Activated CD8-positive, alpha-beta T cell treated with anti-CD3 and anti-CD28 coated beads, Interleukin-2, amount 10 ng/mL, durations not matched to agents 7 days and 5 days (primary cell): ENCODE results near the gene USP17L30. TPM values are rescaled to one million over a fixed set of nuclear protein-coding genes. Genes with fewer than 3 reads are reported as not detected.
"Not testable (repeated sequence)": the region's sequence is repeated elsewhere in the genome, so short reads cannot be mapped to it uniquely, and the experiment has no call there.

Experiments used
- ATAC-seq: fragments of 150-1000 bp; cut with Tn5 transposase; one replicate; pipeline ENCODE4 v1.10.0; 2021; ENCODE audit warnings: moderate library complexity
- CTCF ChIA-PET: fragments of 350-600 bp; sonication (Branson Sonifier 250); formaldehyde crosslinking; loops from one replicate; lab custom pipeline; 2021; ENCODE audit warnings: antibody characterized with exemption; lab: Charles Lee
- POLR2A ChIA-PET: fragments of 350-600 bp; sonication (Branson Sonifier 250); formaldehyde crosslinking; loops from one replicate; lab custom pipeline; 2021; ENCODE audit warnings: antibody characterized with exemption; lab: Charles Lee
- DNase-seq: peaks from one replicate; pipeline ENCODE4 v3.0.0-alpha.2; 2020
- H3K27ac Mint-ChIP-seq: one replicate; pipeline ENCODE4 v1.8.0; 2021; ENCODE audit warnings: mild to moderate bottlenecking, mixed read lengths
- H3K27me3 Mint-ChIP-seq: one replicate; pipeline ENCODE4 v1.8.0; 2021; ENCODE audit warnings: low read depth, mixed read lengths
- H3K36me3 Mint-ChIP-seq: one replicate; pipeline ENCODE4 v1.8.0; 2021; ENCODE audit warnings: low read depth, mixed read lengths
- H3K4me1 Mint-ChIP-seq: one replicate; pipeline ENCODE4 v1.8.0; 2021; ENCODE audit warnings: low read depth, mixed read lengths
- H3K4me3 Mint-ChIP-seq: one replicate; pipeline ENCODE4 v1.8.0; 2021; ENCODE audit warnings: mild to moderate bottlenecking, mixed read lengths
- H3K9me3 Mint-ChIP-seq: one replicate; pipeline ENCODE4 v1.8.0; 2022; ENCODE audit warnings: mixed read lengths; ENCODE audit not compliant: insufficient read depth
- total RNA-seq, 2 experiments: library from RNA; stranded (reverse); gene quantifications; one replicate each; pipeline ENCODE4 v1.2.3, GENCODE V29; 2021

The USP17L30 gene, protein sequence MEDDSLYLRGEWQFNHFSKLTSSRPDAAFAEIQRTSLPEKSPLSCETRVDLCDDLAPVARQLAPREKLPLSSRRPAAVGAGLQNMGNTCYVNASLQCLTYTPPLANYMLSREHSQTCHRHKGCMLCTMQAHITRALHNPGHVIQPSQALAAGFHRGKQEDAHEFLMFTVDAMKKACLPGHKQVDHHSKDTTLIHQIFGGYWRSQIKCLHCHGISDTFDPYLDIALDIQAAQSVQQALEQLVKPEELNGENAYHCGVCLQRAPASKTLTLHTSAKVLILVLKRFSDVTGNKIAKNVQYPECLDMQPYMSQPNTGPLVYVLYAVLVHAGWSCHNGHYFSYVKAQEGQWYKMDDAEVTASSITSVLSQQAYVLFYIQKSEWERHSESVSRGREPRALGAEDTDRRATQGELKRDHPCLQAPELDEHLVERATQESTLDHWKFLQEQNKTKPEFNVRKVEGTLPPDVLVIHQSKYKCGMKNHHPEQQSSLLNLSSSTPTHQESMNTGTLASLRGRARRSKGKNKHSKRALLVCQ
- total RNA-seq, result not detected

DNA sequence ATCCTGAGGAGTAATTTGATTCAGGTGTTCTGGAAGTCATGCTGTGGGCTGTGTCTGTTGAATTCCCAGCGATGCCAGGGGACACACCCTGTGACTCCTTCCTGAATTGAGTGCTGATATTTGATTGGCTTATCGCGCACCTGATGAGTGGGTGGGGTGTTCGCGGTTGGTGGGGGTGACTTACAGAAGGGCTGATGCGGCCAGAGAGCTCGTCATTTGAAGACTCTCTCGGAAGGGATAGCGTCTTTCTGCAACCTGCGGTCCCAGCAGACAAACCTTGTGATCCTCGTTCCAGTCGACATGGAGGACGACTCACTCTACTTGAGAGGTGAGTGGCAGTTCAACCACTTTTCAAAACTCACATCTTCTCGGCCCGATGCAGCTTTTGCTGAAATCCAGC is at the start of gene USP17L30:
TSS of gene USP17L30 (plus strand) at position 301 of the 400 bp plus-strand sequence. CDS start at position 301, 0 bp downstream.
- DNase-seq, H3K4me1 Mint-ChIP-seq, POLR2A ChIA-PET, H3K27me3 Mint-ChIP-seq, H3K36me3 Mint-ChIP-seq, H3K9me3 Mint-ChIP-seq, ATAC-seq, CTCF ChIA-PET, H3K4me3 Mint-ChIP-seq, H3K27ac Mint-ChIP-seq: not testable (repeated sequence)

DNA sequence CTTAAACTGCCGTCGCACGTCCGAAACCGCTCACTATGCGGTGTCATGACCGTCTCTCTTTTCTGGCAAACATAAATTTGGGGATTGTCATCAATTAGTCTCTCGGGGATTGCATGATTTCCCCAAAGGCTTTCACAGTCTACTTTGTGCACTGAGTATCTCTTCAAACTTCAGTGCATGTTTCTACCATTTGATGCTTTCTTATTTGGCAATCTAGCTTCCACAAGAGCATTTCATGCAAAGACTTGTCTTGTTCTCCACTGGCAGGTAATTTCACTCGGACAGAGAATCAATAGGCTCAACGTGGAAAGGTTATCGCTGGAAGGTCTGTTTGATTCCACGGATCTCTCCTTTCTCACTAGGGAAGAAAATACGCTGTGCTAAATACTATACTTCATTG is 38.7 kb upstream of the USP17L30 start:
- ATAC-seq, H3K4me1 Mint-ChIP-seq, CTCF ChIA-PET, DNase-seq, H3K27me3 Mint-ChIP-seq, H3K9me3 Mint-ChIP-seq, H3K4me3 Mint-ChIP-seq, POLR2A ChIA-PET, H3K36me3 Mint-ChIP-seq, H3K27ac Mint-ChIP-seq: not testable (repeated sequence)

DNA sequence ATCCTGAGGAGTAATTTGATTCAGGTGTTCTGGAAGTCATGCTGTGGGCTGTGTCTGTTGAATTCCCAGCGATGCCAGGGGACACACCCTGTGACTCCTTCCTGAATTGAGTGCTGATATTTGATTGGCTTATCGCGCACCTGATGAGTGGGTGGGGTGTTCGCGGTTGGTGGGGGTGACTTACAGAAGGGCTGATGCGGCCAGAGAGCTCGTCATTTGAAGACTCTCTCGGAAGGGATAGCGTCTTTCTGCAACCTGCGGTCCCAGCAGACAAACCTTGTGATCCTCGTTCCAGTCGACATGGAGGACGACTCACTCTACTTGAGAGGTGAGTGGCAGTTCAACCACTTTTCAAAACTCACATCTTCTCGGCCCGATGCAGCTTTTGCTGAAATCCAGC is 38.1 kb upstream of the USP17L30 start, which contains the start of gene USP17L24:
TSS of gene USP17L24 (plus strand) at position 301 of the 400 bp plus-strand sequence. CDS start at position 301, 0 bp downstream.
- ATAC-seq, POLR2A ChIA-PET, H3K36me3 Mint-ChIP-seq: not testable (repeated sequence)

DNA sequence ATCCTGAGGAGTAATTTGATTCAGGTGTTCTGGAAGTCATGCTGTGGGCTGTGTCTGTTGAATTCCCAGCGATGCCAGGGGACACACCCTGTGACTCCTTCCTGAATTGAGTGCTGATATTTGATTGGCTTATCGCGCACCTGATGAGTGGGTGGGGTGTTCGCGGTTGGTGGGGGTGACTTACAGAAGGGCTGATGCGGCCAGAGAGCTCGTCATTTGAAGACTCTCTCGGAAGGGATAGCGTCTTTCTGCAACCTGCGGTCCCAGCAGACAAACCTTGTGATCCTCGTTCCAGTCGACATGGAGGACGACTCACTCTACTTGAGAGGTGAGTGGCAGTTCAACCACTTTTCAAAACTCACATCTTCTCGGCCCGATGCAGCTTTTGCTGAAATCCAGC is 33.3 kb upstream of the USP17L30 start, which contains the start of gene USP17L25:
TSS of gene USP17L25 (plus strand) at position 301 of the 400 bp plus-strand sequence. CDS start at position 301, 0 bp downstream.
- H3K4me3 Mint-ChIP-seq, H3K9me3 Mint-ChIP-seq, H3K27ac Mint-ChIP-seq, ATAC-seq, H3K27me3 Mint-ChIP-seq, DNase-seq, POLR2A ChIA-PET, H3K36me3 Mint-ChIP-seq, CTCF ChIA-PET, H3K4me1 Mint-ChIP-seq: not testable (repeated sequence)

More for the DNA sequence above, 38.1 kb upstream of the USP17L30 start, which contains the start of gene USP17L24:
- H3K4me1 Mint-ChIP-seq, H3K27ac Mint-ChIP-seq, H3K4me3 Mint-ChIP-seq, CTCF ChIA-PET, H3K9me3 Mint-ChIP-seq, H3K27me3 Mint-ChIP-seq, DNase-seq: not testable (repeated sequence)

- H3K27me3 Mint-ChIP-seq, H3K4me3 Mint-ChIP-seq, POLR2A ChIA-PET: not testable (repeated sequence)
Measured at GRCh38 chr4:9334358-9334757, 28.6 kb upstream of the USP17L30 start, which contains the start of gene USP17L26. Gene USP17L26, plus strand, starts transcription at chr4:9334658. Its CDS starts 0 bp downstream, at chr4:9334658.

GRCh38 chr4:9339103-9339502 is 23.8 kb upstream of the USP17L30 start, which contains the start of gene USP17L5:
Gene USP17L5, plus strand, starts transcription at chr4:9339403. Its CDS starts 0 bp downstream, at chr4:9339403.
- H3K36me3 Mint-ChIP-seq, H3K4me3 Mint-ChIP-seq, POLR2A ChIA-PET, H3K4me1 Mint-ChIP-seq, H3K27me3 Mint-ChIP-seq, ATAC-seq, CTCF ChIA-PET, DNase-seq, H3K9me3 Mint-ChIP-seq, H3K27ac Mint-ChIP-seq: not testable (repeated sequence)

More at GRCh38 chr4:9334358-9334757, 28.6 kb upstream of the USP17L30 start, which contains the start of gene USP17L26:
- DNase-seq, H3K4me1 Mint-ChIP-seq, H3K27ac Mint-ChIP-seq, H3K36me3 Mint-ChIP-seq, CTCF ChIA-PET, H3K9me3 Mint-ChIP-seq, ATAC-seq: not testable (repeated sequence)

- H3K4me1 Mint-ChIP-seq, CTCF ChIA-PET, H3K36me3 Mint-ChIP-seq, H3K27me3 Mint-ChIP-seq, H3K9me3 Mint-ChIP-seq, H3K27ac Mint-ChIP-seq, ATAC-seq, POLR2A ChIA-PET, H3K4me3 Mint-ChIP-seq, DNase-seq: not testable (repeated sequence)
Measured at GRCh38 chr4:9343848-9344247, 19.1 kb upstream of the USP17L30 start, which contains the start of gene USP17L27. Gene USP17L27, plus strand, starts transcription at chr4:9344148. Its CDS starts 0 bp downstream, at chr4:9344148.

DNA sequence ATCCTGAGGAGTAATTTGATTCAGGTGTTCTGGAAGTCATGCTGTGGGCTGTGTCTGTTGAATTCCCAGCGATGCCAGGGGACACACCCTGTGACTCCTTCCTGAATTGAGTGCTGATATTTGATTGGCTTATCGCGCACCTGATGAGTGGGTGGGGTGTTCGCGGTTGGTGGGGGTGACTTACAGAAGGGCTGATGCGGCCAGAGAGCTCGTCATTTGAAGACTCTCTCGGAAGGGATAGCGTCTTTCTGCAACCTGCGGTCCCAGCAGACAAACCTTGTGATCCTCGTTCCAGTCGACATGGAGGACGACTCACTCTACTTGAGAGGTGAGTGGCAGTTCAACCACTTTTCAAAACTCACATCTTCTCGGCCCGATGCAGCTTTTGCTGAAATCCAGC is 14.3 kb upstream of the USP17L30 start, which contains the start of gene USP17L28:
TSS of gene USP17L28 (plus strand) at position 301 of the 400 bp plus-strand sequence. CDS start at position 301, 0 bp downstream.
- POLR2A ChIA-PET, H3K9me3 Mint-ChIP-seq, H3K27ac Mint-ChIP-seq, CTCF ChIA-PET, H3K27me3 Mint-ChIP-seq, H3K4me1 Mint-ChIP-seq, H3K36me3 Mint-ChIP-seq, DNase-seq, ATAC-seq, H3K4me3 Mint-ChIP-seq: not testable (repeated sequence)

DNA sequence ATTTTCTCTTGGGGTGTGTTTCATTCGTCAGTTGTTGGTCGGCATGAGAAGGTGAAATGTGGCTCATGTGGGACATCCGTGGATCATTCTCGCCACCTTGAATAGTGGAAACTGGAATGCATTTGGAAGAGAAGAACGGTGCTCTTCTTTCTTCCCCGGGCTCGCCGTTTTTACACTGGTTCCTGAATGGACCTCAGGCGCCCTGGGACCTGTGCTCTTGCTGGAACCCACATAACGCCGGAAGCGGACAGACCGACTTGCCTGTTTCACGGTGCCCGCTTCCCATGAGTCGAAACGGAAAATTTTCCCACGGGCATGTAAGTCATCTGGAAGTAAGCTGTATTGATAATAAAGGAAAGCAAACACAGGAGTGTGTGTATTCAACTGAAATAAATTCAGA is 12.1 kb upstream of the USP17L30 start:
- ATAC-seq, CTCF ChIA-PET, H3K4me3 Mint-ChIP-seq, POLR2A ChIA-PET, DNase-seq, H3K36me3 Mint-ChIP-seq, H3K4me1 Mint-ChIP-seq, H3K9me3 Mint-ChIP-seq, H3K27me3 Mint-ChIP-seq, H3K27ac Mint-ChIP-seq: not testable (repeated sequence)

GRCh38 chr4:9353338-9353737 is 9.6 kb upstream of the USP17L30 start, which contains the start of gene USP17L29:
Gene USP17L29, plus strand, starts transcription at chr4:9353638. Its CDS starts 0 bp downstream, at chr4:9353638.
- H3K27ac Mint-ChIP-seq, POLR2A ChIA-PET, H3K27me3 Mint-ChIP-seq, H3K4me3 Mint-ChIP-seq, H3K9me3 Mint-ChIP-seq, CTCF ChIA-PET, H3K4me1 Mint-ChIP-seq, DNase-seq, H3K36me3 Mint-ChIP-seq, ATAC-seq: not testable (repeated sequence)

DNA sequence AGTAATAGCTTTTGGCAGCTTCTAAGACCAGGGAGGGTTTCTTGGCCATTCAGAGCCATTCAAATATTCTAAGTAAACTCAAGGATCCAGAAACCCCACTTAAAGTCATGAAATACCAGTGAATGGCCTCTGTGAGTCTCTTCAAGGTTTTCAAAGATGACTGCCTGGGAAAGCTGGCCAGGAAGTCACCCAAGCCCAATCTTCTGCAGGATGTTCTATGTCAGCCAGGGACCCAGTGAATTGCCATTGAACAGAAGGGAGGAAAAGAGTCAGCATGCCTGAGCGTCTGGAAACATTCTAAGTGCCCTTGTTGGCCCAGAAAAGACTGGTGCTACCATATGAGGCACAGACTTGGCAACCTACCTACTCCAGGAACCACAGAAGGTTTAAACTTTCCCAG is 17.0 kb downstream of the USP17L30 start:
- H3K36me3 Mint-ChIP-seq, H3K27ac Mint-ChIP-seq, H3K4me1 Mint-ChIP-seq, DNase-seq, ATAC-seq, H3K27me3 Mint-ChIP-seq, POLR2A ChIA-PET, CTCF ChIA-PET, H3K9me3 Mint-ChIP-seq, H3K4me3 Mint-ChIP-seq: not testable (repeated sequence)
